Ovary (tissue), 9 donors: ENCODE data around the gene AGR3. TPM values are rescaled to one million over a fixed set of nuclear protein-coding genes. Genes with fewer than 3 reads are reported as not detected.

Experiments
- DNase-seq, 5 donors: peaks; one replicate each; pipeline ENCODE4 v3.0.0-alpha.2; 2019 to 2020
- H3K27ac ChIP-seq, 2 donors: fragments of 200-600 bp; one replicate each; pipeline versions ENCODE4 v1.5.1 to v1.8.0; 2019 to 2022
- H3K27me3 ChIP-seq: fragments of 200-600 bp; one replicate; pipeline ENCODE4 v1.8.0; 2022
- H3K36me3 ChIP-seq: fragments of 200-600 bp; sonication (generic); one replicate; pipeline ENCODE4 v1.5.1; 2019
- H3K4me1 ChIP-seq: one replicate; pipeline ENCODE4 v1.8.1; 2013; ENCODE audit warnings: mild to moderate bottlenecking, moderate library complexity; ENCODE audit not compliant: insufficient read depth
- H3K4me3 ChIP-seq: fragments of 200-600 bp; sonication (generic); one replicate; pipeline ENCODE4 v1.5.1; 2017
- H3K9me3 ChIP-seq, 2 donors: fragments of 200-600 bp in 1 of 2; sonication (generic) in 1 of 2; one replicate each; pipeline versions ENCODE4 v1.5.1 to v1.8.1; 2013 to 2019; ENCODE audit warnings: mild to moderate bottlenecking in 1 of 2, moderate library complexity in 1 of 2
- EP300 ChIP-seq: sonication (generic); formaldehyde crosslinking; IDR thresholded peaks from one replicate; pipeline ENCODE4 v1.6.1; 2017; ENCODE audit warnings: antibody characterized with exemption
- POLR2A ChIP-seq: fragments of 450-650 bp; IDR thresholded peaks from one replicate; pipeline ENCODE4 v1.6.1; 2017; ENCODE audit warnings: antibody characterized with exemption, mild to moderate bottlenecking, moderate library complexity
- WGBS, 3 donors: extraction: QIAGEN DNeasy Blood & Tissue Kit in 1 of 3; methylation state at CpG; one replicate each; pipeline versions ENCODE4 v1.1.5 to v1.1.7; 2013 to 2017; 5-methylcytosine and 5-hydroxymethylcytosine counted together
- intact Hi-C, 4 donors: fragments of 100-400 bp; cut with DNase I; formaldehyde crosslinking; loops; one replicate each; pipeline versions ENCODE4 v1.11.0 to v1.15.1; 2022 to 2023
- polyA plus RNA-seq, 2 donors: library from polyadenylated mRNA; stranded (reverse); fragments of 200-250 nt in 1 of 2; fragments of 350-450 nt in 1 of 2; fragmentation: Illumina TruSeq in 1 of 2; extraction: RNeasy Lipid Tissue Mini Kit (QIAGEN cat#74804) in 1 of 2; gene quantifications; one replicate each; pipeline ENCODE4 v1.2.3, GENCODE V29; 2013 to 2014
- total RNA-seq, 7 donors: library from RNA; depleted of rRNA in 2 of 7; stranded (reverse); fragments of >200 nt in 2 of 7; fragmentation: NEBNext Ultra II Directional in 3 of 7; extraction: Animal tissue kit (Norgen Biotek cat#: 25700) in 3 of 7; gene quantifications; one replicate each; pipeline versions ENCODE4 v1.1.0 to v1.2.4, GENCODE V29; 2016 to 2023
- TF ChIP-seq, protein P1 (sequence below), 3 donors: fragments of 450-650 bp in 2 of 3; fragments of 200-600 bp in 1 of 3; IDR thresholded peaks; one replicate each; pipeline versions ENCODE4 v1.5.1 to v1.8.0; 2016 to 2022; ENCODE audit warnings: antibody characterized with exemption in 3 of 3, mild to moderate bottlenecking in 1 of 3
- donor health status: DM: no; HTN: no; CAD: no; lungs with moderate emphysema.
- donor health status: DM: no; HTN: no; CAD: no.
- donor health status: Bipolar disorder and iron deficiency.
- donor health status: DM: yes; HTN: yes; CAD: no.
- donor health status: DM: no; HTN: no; CAD: no.
- donor health status: DM: yes; HTN: yes; CAD: no.

AGR3 gene
- total and polyA plus RNA-seq, 9 donors, result 0.12 to 57.2 (median 2.3) TPM; not detected in 3

DNA sequence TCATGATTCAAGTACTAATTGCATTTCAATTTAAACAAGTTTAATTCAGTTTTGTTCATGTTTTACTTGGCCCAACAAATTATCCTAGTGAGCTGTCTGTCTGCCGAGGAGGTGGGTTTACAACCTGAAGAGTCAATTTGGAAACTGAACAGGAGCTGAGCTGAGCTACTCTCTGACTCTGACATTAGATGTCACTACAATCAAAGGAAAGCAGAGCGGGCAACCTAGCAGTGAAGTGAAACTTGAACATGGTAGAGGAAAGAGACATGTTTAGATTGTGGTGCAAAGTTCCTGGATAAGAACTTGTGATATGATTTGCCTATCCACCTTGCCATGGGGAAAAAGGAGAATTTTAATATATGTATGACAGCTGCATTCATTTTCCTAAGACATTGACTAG, 9.6 kb upstream of the AGR3 start:
- no peaks in the 10 kb centered on the region for H3K9me3 ChIP-seq
- TF ChIP-seq POLR2A, result no peak
- no peak for TF ChIP-seq EP300
- TF ChIP-seq, protein P1, sequence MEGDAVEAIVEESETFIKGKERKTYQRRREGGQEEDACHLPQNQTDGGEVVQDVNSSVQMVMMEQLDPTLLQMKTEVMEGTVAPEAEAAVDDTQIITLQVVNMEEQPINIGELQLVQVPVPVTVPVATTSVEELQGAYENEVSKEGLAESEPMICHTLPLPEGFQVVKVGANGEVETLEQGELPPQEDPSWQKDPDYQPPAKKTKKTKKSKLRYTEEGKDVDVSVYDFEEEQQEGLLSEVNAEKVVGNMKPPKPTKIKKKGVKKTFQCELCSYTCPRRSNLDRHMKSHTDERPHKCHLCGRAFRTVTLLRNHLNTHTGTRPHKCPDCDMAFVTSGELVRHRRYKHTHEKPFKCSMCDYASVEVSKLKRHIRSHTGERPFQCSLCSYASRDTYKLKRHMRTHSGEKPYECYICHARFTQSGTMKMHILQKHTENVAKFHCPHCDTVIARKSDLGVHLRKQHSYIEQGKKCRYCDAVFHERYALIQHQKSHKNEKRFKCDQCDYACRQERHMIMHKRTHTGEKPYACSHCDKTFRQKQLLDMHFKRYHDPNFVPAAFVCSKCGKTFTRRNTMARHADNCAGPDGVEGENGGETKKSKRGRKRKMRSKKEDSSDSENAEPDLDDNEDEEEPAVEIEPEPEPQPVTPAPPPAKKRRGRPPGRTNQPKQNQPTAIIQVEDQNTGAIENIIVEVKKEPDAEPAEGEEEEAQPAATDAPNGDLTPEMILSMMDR (IDR thresholded peaks at IDR 0.05), result no peak
- no peaks in the 10 kb centered on the region for H3K27me3 ChIP-seq
- no peak overlapping the region for H3K27ac ChIP-seq
- 19 to 29% (median 29%) methylated on average over 2 of the region's 2 CpGs for WGBS, 3 donors
- H3K36me3 ChIP-seq, result no peaks in the 10 kb centered on the region
- H3K4me1 ChIP-seq, result no peaks in the 10 kb centered on the region
- no peak overlapping the region for H3K4me3 ChIP-seq
- intact Hi-C loops, result no loop called here
- no peak for DNase-seq

DNA sequence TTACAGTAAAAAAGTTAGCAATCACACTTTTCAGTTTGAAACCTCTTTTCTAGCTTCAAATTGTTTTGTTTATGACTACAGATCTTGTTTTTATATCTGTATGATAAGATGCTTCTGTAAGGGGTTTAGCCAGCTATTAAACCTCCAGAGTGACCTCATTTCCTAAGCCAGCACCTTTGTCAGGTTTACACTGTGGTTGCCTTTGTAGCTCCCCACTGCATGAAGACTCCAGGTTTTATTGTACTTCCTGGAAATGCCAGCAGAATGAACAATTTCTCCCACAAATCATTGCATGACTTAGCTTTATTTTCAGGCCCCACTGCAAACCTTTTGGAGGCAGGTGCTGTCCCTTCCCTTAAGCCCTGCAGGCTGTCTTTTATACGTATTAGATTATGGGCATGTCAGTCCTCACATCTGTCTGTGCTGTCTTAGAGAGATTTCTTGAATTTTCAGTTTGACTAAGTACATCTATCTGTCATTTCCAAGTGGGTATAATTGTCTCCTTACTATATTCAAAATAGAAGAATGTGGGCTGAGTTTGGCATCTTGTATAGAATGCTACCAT, 8.2 kb upstream of the AGR3 start:
- no peak for DNase-seq
- no peaks in the 10 kb centered on the region for H3K27me3 ChIP-seq
- H3K9me3 ChIP-seq, result no peaks in the 10 kb centered on the region
- no peaks in the 10 kb centered on the region for H3K4me1 ChIP-seq
- no peaks in the 10 kb centered on the region for H3K36me3 ChIP-seq
- TF ChIP-seq, protein P1 (IDR thresholded peaks at IDR 0.05), result no peak
- TF ChIP-seq EP300, result no peak
- TF ChIP-seq POLR2A, result no peak
- no peak overlapping the region for H3K4me3 ChIP-seq
- no peak overlapping the region for H3K27ac ChIP-seq
- intact Hi-C loops, result no loop called here
- WGBS, 3 donors, result 65 to 85% (median 83%) methylated on average over 1 of the region's 1 CpG

DNA sequence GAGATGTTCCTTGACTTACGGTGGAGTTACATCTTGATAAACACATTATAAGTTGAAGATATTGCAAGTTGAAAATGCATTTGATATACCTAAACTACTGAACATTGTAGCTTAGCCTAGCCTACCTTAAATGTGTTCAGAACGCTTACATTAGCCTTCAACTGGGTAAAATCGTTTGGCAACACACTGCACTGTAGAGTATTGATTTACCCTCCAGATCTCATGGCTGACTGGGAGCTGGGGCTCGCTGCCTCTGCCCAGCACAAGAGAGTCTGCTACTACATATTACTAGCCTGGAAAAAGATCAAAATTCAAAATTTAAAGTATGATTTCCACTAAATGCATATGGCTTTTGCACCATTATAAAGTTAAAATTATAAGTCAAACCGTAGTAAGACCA, 7.5 kb upstream of the AGR3 start:
- Histone ChIP-seq H3K9me3 (no peaks in the 10 kb centered on the region), H3K36me3 (no peaks in the 10 kb centered on the region), H3K4me1 (no peaks in the 10 kb centered on the region), H3K4me3 (no peak overlapping the region), H3K27me3 (no peaks in the 10 kb centered on the region), H3K27ac (no peak overlapping the region)
- intact Hi-C loops, result no loop called here
- DNase-seq, result no peak
- TF ChIP-seq POLR2A (no peak), EP300 (no peak)
- TF ChIP-seq, protein P1 (IDR thresholded peaks at IDR 0.05), result no peak
- 83 to 87% (median 84%) methylated on average over 5 of the region's 5 CpGs for WGBS, 3 donors

DNA sequence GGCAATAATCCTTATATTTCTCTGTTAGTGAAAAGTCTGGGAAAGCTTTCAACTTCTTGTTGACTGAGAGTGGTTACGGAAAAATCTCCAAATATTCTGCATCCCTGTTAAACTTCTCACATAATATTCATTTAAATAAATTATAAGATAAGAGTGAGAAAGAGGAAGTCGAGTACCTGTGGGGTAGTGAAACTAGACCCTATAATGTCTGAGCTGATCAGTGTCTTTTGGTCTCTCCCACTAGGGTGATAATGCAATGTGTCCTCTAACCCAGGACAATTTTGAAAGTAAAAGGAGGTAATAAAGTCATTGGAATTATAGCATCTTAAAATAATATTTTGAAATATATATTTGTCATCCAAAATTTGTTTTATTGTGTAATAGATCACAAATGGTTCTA, 2.1 kb upstream of the AGR3 start:
- TF ChIP-seq POLR2A, result no peak
- TF ChIP-seq, protein P1 (IDR thresholded peaks at IDR 0.05), result no peak
- TF ChIP-seq EP300, result no peak
- Histone ChIP-seq H3K4me3 (no peak overlapping the region), H3K9me3 (no peaks in the 10 kb centered on the region), H3K36me3 (no peaks in the 10 kb centered on the region), H3K27ac (no peak overlapping the region), H3K27me3 (no peaks in the 10 kb centered on the region), H3K4me1 (no peaks in the 10 kb centered on the region)
- DNase-seq, result no peak
- 54 to 59% (median 55%) methylated on average over 2 of the region's 2 CpGs for WGBS, 3 donors
- intact Hi-C loops, result no loop called here
